ENCODE measurements around the gene SLC25A41. TPM values are rescaled to one million over a fixed set of nuclear protein-coding genes. Genes with fewer than 3 reads are reported as not detected.

Gene SLC25A41
- total and polyA plus RNA-seq, 2 of the 8 experiments (the other 6 are each of a cell fraction or from before 2014, with no cell fraction given), result 0.50 TPM; not detected in 1

DNA sequence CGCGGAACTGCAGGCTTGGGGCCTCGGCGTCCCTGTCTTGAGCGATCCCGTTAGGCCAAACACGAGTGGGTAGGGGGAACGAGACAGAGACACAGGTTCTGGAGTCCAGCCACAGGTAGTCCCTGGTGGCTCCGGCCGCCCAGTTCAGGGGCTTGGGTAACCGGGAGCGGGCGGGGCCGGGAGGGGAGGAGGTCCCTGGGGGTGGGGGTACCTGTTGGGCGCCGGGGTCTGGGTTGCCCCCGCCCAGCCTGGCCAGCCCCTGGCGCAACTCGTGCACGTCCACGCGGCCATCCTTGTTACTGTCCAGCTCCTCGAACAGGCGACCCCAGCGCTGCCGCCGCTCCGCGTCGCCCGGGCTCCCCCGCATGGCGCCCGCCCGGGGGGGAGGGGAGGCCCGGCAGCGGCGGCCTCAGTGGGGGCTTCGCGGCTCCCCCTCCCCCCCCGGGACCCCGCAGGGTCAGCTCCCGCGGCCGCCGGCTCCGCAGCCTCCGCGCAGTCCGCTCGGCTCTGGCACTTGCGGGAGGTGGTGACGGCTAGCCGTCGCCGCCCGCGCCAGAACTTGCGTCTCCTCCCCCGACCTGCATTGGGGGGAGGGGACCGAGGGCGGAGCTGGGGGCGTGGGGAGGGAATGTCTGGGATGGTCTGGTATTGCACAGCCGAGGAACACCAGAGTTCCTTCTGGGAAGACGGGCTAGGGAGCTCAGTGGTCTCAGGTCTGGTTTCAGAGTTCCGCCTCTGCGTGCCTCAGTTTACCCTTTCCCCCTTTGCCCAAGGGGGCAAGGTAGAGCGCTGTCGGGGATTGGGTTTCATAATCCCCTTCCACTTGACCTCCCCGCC is 25.9 kb upstream of the SLC25A41 start, which contains the start of gene SLC25A23:
Gene SLC25A23, minus strand, starts transcription at position 531 of the 837 bp plus-strand sequence. Its CDS starts 164 bp downstream, at position 367.
- DNase-seq (ENCODE audit: low read depth in 1 of 2, low spot score in 2 of 2) (peak; percentile 33 to 82), FAIRE-seq (no peak)
- Histone ChIP-seq H3K9ac (replicated peaks in 1 of 4; ENCODE audit: extremely low read depth in 1 of 4, low read depth in 3 of 4, low read length in 3 of 4) (peak within 1 kb of the TSS in 2 of 4 experiments; percentile 32 to 43; a peak in 5 of 7 replicates), H4K5ac (ENCODE audit: insufficient read length, low read depth, low read length) (no peak within 1 kb of the TSS), H3K23me2 (ENCODE audit: low read depth, low read length) (peaks cover 11% of the 10 kb centered on the region), H3K27ac (ENCODE audit: low read depth, low read length) (0 out of 2 replicates have a peak within 1 kb of the TSS, but pooled peaks have one; percentile 29), H3K56ac (replicated peaks; ENCODE audit: insufficient read length, low read depth, low read length) (peak within 1 kb of the TSS; percentile 18), H4K20me1 (replicated peaks in 1 of 2; ENCODE audit: control insufficient read depth in 1 of 2, insufficient read depth in 2 of 2, low read length in 2 of 2) (no peaks in the 10 kb centered on the region), H3K79me1 (ENCODE audit: low read depth, low read length) (no peaks in the 10 kb centered on the region), H3K36me3 (ENCODE audit: control insufficient read depth in 2 of 4, insufficient read depth in 4 of 4, low read length in 3 of 4) (peaks cover 0 to 8% (median 3%) of the 10 kb centered on the region in 4 experiments; a peak in 6 of 8 replicates), H2BK120ac (replicated peaks; ENCODE audit: low read depth, low read length) (no peak within 1 kb of the TSS), H4K91ac (replicated peaks; ENCODE audit: insufficient read length, low read length) (peak within 1 kb of the TSS; percentile 56), H2BK12ac (ENCODE audit: low read depth, low read length) (peak within 1 kb of the TSS; percentile 84; the same call in 1 of the 2 replicates), H3K4ac (replicated peaks; ENCODE audit: insufficient read length, low read depth, low read length) (peak within 1 kb of the TSS; percentile 4), H3K4me2 (ENCODE audit: insufficient read depth in 1 of 2, low read depth in 2 of 2, low read length in 2 of 2) (peak within 1 kb of the TSS; percentile 63 to 99), H2AFZ (ENCODE audit: low read length) (peak within 1 kb of the TSS; percentile 98), H2BK15ac (ENCODE audit: low read length) (peak within 1 kb of the TSS; percentile 97), H3K4me3 (ENCODE audit: extremely low read depth in 1 of 4, insufficient read depth in 2 of 4, low read depth in 3 of 4, low read length in 4 of 4) (peak within 1 kb of the TSS; percentile 60 to 78 (median 66)), H3K9me3 (ENCODE audit: insufficient read depth in 2 of 2, low read depth in 1 of 2, low read length in 1 of 2) (peaks cover 0 to under 1% of the 10 kb centered on the region in 2 experiments; a peak in 1 of 4 replicates), H4K8ac (ENCODE audit: extremely low read depth, insufficient read depth, low read length) (0 out of 2 replicates have a peak within 1 kb of the TSS, but pooled peaks have one; percentile 25), H3K27me3 (replicated peaks in 1 of 4; ENCODE audit: control insufficient read depth in 3 of 4, extremely low read depth in 1 of 4, insufficient read depth in 3 of 4, low read length in 3 of 4) (no peaks in the 10 kb centered on the region; a peak in 1 of 7 replicates), H2AK5ac (ENCODE audit: low read depth, low read length) (no peak within 1 kb of the TSS), H3K18ac (ENCODE audit: extremely low read depth, low read length) (peak within 1 kb of the TSS; percentile 71; the same call in 1 of the 2 replicates), H3K14ac (ENCODE audit: insufficient read length) (no peak within 1 kb of the TSS), H2BK5ac (ENCODE audit: low read depth, low read length) (peak within 1 kb of the TSS; percentile 87; the same call in 1 of the 2 replicates), H3K4me1 (replicated peaks in 1 of 4; ENCODE audit: control insufficient read depth in 3 of 4, insufficient read depth in 4 of 4, low read length in 3 of 4) (peaks cover 0 to 9% (median 0%) of the 10 kb centered on the region in 4 experiments; a peak in 5 of 7 replicates), H2BK20ac (ENCODE audit: low read length) (no peak within 1 kb of the TSS), H3K79me2 (ENCODE audit: control insufficient read depth in 1 of 2, insufficient read depth in 2 of 2, low read length in 2 of 2) (no peaks in the 10 kb centered on the region), H3K23ac (ENCODE audit: insufficient read length) (no peak within 1 kb of the TSS)
- peak; percentile 53; the same call in 1 of the 2 replicates for TF ChIP-seq CREB1 (IDR thresholded peaks at IDR 0.05)
- TF ChIP-seq TAF1 (IDR thresholded peaks at IDR 0.05; ENCODE audit: low read depth, low read length), result 0 out of 2 replicates have a peak, but pooled peaks have one; percentile 3
- TF ChIP-seq CBX8 (IDR thresholded peaks at IDR 0.05; ENCODE audit: borderline replicate concordance, low read depth, low read length), result no peak
- no peak for TF ChIP-seq SUZ12 (IDR thresholded peaks at IDR 0.05; ENCODE audit: low read length)
- TF ChIP-seq RBBP5 (IDR thresholded peaks at IDR 0.05; ENCODE audit: borderline replicate concordance, low read depth, low read length), result 0 out of 2 replicates have a peak, but pooled peaks have one; percentile 14
- peak; percentile 89 for TF ChIP-seq KDM4A (IDR thresholded peaks at IDR 0.05; ENCODE audit: low read depth, low read length, severe bottlenecking)
- TF ChIP-seq NANOG (IDR thresholded peaks at IDR 0.05; ENCODE audit: insufficient read depth, low read depth, low read length, poor library complexity, severe bottlenecking), result no peak
- 0 out of 2 replicates have a peak, but pooled peaks have one; percentile 47 for TF ChIP-seq PHF8 (conservative IDR thresholded peaks at IDR 0.05; ENCODE audit: low read depth, low read length)
- TF ChIP-seq KDM1A (IDR thresholded peaks at IDR 0.05; ENCODE audit: borderline replicate concordance, low read length), result peak; percentile 46; the same call in 1 of the 2 replicates
- ChIA-PET CTCF (ENCODE audit: partially characterized antibody) (interaction anchor here (0.6 to 1.8 kb wide), 3 partner anchors 16 to 146 kb away, joined by 3 to 5 read pairs (median 5); partner anchors contain the start of gene DENND1C), POLR2A (ENCODE audit: partially characterized antibody) (interaction anchor here (0.5 to 1.1 kb wide), 8 partner anchors 13 to 1142 kb away, joined by 3 to 5 read pairs (median 4); partner anchors contain the start of genes KHSRP and TNFSF9)
- 0% methylated on average over 6 of the region's 70 CpGs; no CpG with 5 or more reads in 1 of the 2 experiments for WGBS, 2 experiments (ENCODE audit: extremely low coverage in 1 of 2, insufficient coverage in 1 of 2, insufficient read length in 1 of 2, insufficient replicate concordance in 2 of 2, low coverage in 1 of 2, low lambda C conversion rate in 2 of 2, missing lambda C conversion rate in 1 of 2)

Measured in H1 (cell line).